Measurements from ENCODE around the gene TMEM98.

The TMEM98 gene

DNA sequence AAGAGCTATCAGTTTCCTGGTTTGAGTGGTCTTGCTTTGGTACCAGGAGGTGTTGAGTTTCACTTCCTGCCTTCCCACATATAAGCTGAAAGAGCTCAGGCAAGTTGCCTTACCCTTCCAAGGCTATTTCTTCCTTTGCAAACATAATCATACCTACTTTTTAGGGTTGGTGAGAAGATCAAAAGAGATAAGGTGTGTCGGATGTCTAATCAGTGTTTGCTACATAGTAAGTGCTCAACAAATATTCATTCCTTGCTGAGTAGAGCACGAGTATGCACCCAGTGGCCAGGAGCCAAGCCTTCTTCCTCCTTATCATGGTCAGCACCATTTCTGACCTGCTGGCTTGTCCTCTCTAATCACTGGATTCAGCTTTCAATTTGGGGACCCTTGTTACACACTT is 12.7 kb upstream of the TMEM98 start:
- Histone ChIP-seq H3F3A (ENCODE audit: low read depth) (no peaks in the 10 kb centered on the region), H3K9me3 (ENCODE audit: insufficient read depth, low read depth, low read length) (no peaks in the 10 kb centered on the region), H3K9me2 (replicated peaks; ENCODE audit: low read depth, low read length) (no peaks in the 10 kb centered on the region), H3K4me1 (ENCODE audit: insufficient read depth, low read length, poor library complexity, severe bottlenecking) (no peaks in the 10 kb centered on the region), H3K27me3 (ENCODE audit: insufficient read depth, low read length, poor library complexity, severe bottlenecking) (no peaks in the 10 kb centered on the region), H4K20me1 (ENCODE audit: insufficient read depth, low read length, poor library complexity, severe bottlenecking) (no peaks in the 10 kb centered on the region), H3K9ac (ENCODE audit: low read depth, low read length, poor library complexity, severe bottlenecking) (no peak overlapping the region), H3K4me3 (ENCODE audit: low read length, poor library complexity, severe bottlenecking) (no peak overlapping the region), H3K4me2 (ENCODE audit: low read depth, low read length, poor library complexity, severe bottlenecking) (no peak overlapping the region), H3K36me3 (ENCODE audit: insufficient read depth, low read length) (no peaks in the 10 kb centered on the region), H3K79me2 (ENCODE audit: insufficient read depth, low read length) (no peaks in the 10 kb centered on the region), H2AFZ (ENCODE audit: low read length) (no peak overlapping the region)
- TF ChIP-seq, protein P1, sequence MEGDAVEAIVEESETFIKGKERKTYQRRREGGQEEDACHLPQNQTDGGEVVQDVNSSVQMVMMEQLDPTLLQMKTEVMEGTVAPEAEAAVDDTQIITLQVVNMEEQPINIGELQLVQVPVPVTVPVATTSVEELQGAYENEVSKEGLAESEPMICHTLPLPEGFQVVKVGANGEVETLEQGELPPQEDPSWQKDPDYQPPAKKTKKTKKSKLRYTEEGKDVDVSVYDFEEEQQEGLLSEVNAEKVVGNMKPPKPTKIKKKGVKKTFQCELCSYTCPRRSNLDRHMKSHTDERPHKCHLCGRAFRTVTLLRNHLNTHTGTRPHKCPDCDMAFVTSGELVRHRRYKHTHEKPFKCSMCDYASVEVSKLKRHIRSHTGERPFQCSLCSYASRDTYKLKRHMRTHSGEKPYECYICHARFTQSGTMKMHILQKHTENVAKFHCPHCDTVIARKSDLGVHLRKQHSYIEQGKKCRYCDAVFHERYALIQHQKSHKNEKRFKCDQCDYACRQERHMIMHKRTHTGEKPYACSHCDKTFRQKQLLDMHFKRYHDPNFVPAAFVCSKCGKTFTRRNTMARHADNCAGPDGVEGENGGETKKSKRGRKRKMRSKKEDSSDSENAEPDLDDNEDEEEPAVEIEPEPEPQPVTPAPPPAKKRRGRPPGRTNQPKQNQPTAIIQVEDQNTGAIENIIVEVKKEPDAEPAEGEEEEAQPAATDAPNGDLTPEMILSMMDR (conservative IDR thresholded peaks at IDR 0.05; ENCODE audit: low read length) = no peak
- TF ChIP-seq EZH2phosphoT487 (IDR thresholded peaks at IDR 0.05; ENCODE audit: borderline replicate concordance) = no peak

GRCh38 chr17:32916134-32916533 is 11.8 kb upstream of the TMEM98 start:
- Histone ChIP-seq H3K4me3 (ENCODE audit: low read length, poor library complexity, severe bottlenecking) (no peak overlapping the region), H3K36me3 (ENCODE audit: insufficient read depth, low read length) (no peaks in the 10 kb centered on the region), H3F3A (ENCODE audit: low read depth) (no peaks in the 10 kb centered on the region), H3K9me3 (ENCODE audit: insufficient read depth, low read depth, low read length) (no peaks in the 10 kb centered on the region), H3K4me2 (ENCODE audit: low read depth, low read length, poor library complexity, severe bottlenecking) (no peak overlapping the region), H4K20me1 (ENCODE audit: insufficient read depth, low read length, poor library complexity, severe bottlenecking) (no peaks in the 10 kb centered on the region), H3K79me2 (ENCODE audit: insufficient read depth, low read length) (no peaks in the 10 kb centered on the region), H3K9me2 (replicated peaks; ENCODE audit: low read depth, low read length) (no peaks in the 10 kb centered on the region), H3K9ac (ENCODE audit: low read depth, low read length, poor library complexity, severe bottlenecking) (no peak overlapping the region), H3K27me3 (ENCODE audit: insufficient read depth, low read length, poor library complexity, severe bottlenecking) (no peaks in the 10 kb centered on the region), H2AFZ (ENCODE audit: low read length) (no peak overlapping the region), H3K4me1 (ENCODE audit: insufficient read depth, low read length, poor library complexity, severe bottlenecking) (no peaks in the 10 kb centered on the region)
- TF ChIP-seq, protein P1 (conservative IDR thresholded peaks at IDR 0.05; ENCODE audit: low read length) = no peak
- no peak for TF ChIP-seq EZH2phosphoT487 (IDR thresholded peaks at IDR 0.05; ENCODE audit: borderline replicate concordance)

- Histone ChIP-seq H3K9ac (ENCODE audit: low read depth, low read length, poor library complexity, severe bottlenecking) (no peak overlapping the region), H3K9me3 (ENCODE audit: insufficient read depth, low read depth, low read length) (no peaks in the 10 kb centered on the region), H3K4me2 (ENCODE audit: low read depth, low read length, poor library complexity, severe bottlenecking) (no peak overlapping the region), H3K27me3 (ENCODE audit: insufficient read depth, low read length, poor library complexity, severe bottlenecking) (no peaks in the 10 kb centered on the region), H4K20me1 (ENCODE audit: insufficient read depth, low read length, poor library complexity, severe bottlenecking) (no peaks in the 10 kb centered on the region), H3F3A (ENCODE audit: low read depth) (no peaks in the 10 kb centered on the region), H3K4me1 (ENCODE audit: insufficient read depth, low read length, poor library complexity, severe bottlenecking) (no peaks in the 10 kb centered on the region), H3K36me3 (ENCODE audit: insufficient read depth, low read length) (no peaks in the 10 kb centered on the region), H2AFZ (ENCODE audit: low read length) (no peak overlapping the region), H3K4me3 (ENCODE audit: low read length, poor library complexity, severe bottlenecking) (no peak overlapping the region), H3K79me2 (ENCODE audit: insufficient read depth, low read length) (no peaks in the 10 kb centered on the region), H3K9me2 (replicated peaks; ENCODE audit: low read depth, low read length) (no peaks in the 10 kb centered on the region)
- TF ChIP-seq EZH2phosphoT487 (IDR thresholded peaks at IDR 0.05; ENCODE audit: borderline replicate concordance) = no peak
- TF ChIP-seq, protein P1 (conservative IDR thresholded peaks at IDR 0.05; ENCODE audit: low read length) = no peak
Measured at GRCh38 chr17:32917081-32917480, 10.9 kb upstream of the TMEM98 start.

All from Loucy (cell line).